Gastrocnemius medialis (tissue), 4 donors: Measurements from ENCODE around the gene ZBTB18.

ENCODE experiments used
- POLR2A ChIP-seq, 2 donors: fragments of 450-650 bp; IDR thresholded peaks; one replicate each; pipeline ENCODE4 v1.6.1; 2017; ENCODE audit warnings: antibody characterized with exemption in 2 of 2, mild to moderate bottlenecking in 2 of 2, moderate library complexity in 2 of 2
- TF ChIP-seq, protein P1 (sequence below), 5 experiments: fragments of 450-650 bp in 3 of 5; fragments of 200-600 bp in 2 of 5; sonication (generic) in 2 of 5; IDR thresholded peaks in 4 of 5; conservative IDR thresholded peaks in 1 of 5; 1 replicate in 4 of 5; 2 replicates in 1 of 5; pipeline ENCODE4 v1.5.1; 2016 to 2019; ENCODE audit warnings: antibody characterized with exemption in 5 of 5, mild to moderate bottlenecking in 3 of 5, moderate library complexity in 3 of 5

DNA sequence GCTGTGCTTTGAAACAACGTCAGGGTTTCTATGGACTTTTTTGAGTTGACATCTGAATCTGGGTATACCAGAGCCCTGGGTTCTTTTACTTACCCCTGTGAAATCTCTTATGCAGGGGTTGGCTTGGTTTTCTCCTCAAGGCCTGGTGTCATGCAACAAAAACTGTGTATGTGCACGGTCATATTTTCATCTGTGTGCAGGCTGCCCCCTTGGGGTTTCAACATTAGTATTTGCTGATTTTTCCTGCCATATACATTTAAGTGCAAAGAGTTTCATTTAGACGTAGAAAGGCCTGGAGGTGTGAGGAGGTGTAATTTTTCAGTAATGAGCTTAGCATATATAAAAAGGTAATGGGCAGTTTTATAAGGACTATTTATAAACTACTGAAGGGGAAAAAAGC, 22.0 kb upstream of the ZBTB18 start:
- TF ChIP-seq POLR2A (IDR thresholded peaks at IDR 0.05) = no peak
- TF ChIP-seq, protein P1, sequence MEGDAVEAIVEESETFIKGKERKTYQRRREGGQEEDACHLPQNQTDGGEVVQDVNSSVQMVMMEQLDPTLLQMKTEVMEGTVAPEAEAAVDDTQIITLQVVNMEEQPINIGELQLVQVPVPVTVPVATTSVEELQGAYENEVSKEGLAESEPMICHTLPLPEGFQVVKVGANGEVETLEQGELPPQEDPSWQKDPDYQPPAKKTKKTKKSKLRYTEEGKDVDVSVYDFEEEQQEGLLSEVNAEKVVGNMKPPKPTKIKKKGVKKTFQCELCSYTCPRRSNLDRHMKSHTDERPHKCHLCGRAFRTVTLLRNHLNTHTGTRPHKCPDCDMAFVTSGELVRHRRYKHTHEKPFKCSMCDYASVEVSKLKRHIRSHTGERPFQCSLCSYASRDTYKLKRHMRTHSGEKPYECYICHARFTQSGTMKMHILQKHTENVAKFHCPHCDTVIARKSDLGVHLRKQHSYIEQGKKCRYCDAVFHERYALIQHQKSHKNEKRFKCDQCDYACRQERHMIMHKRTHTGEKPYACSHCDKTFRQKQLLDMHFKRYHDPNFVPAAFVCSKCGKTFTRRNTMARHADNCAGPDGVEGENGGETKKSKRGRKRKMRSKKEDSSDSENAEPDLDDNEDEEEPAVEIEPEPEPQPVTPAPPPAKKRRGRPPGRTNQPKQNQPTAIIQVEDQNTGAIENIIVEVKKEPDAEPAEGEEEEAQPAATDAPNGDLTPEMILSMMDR (IDR thresholded peaks at IDR 0.05 in 4 of 5, conservative IDR thresholded peaks at IDR 0.05 in 1 of 5) = no peak
